SK-N-SH (cell line): ENCODE data around the gene DENND1A. TPM values are rescaled to one million over a fixed set of nuclear protein-coding genes. Genes with fewer than 3 reads are reported as not detected.

Experiments used
- polyA plus RNA-seq, 3 experiments: library from polyadenylated mRNA; depleted of rRNA; stranded (reverse); fragments of >200 nt; gene quantifications; 2 replicates each; pipeline ENCODE4 v1.2.3, GENCODE V29; 2012
- small RNA-seq, 7 experiments: library from RNA; depleted of rRNA; stranded (forward); fragments of <200 nt; gene quantifications; one replicate each; pipeline ENCODE3, GENCODE V24; 2012

The DENND1A gene
- polyA plus RNA-seq, 1 of the 3 experiments (the other 2 are of a cell fraction): 25.4 TPM

Small RNA genes within 50 kb of the gene (small RNA-seq; reads per million reads assigned to genes)
- 0 reads per million in 7 experiments for gene MIR601
- 0 reads per million in 7 experiments for gene MIR7150

Other genes with a start within 250 kb of the DENND1A start
- gene LHX2, start 81.6 kb upstream of the DENND1A start, polyA plus RNA-seq (2012; rRNA removed): not detected in 2 replicates